Upper lobe of left lung (tissue), 4 donors: ENCODE measurements around the gene LTA4H.

Source experiments
- EP300 ChIP-seq, 4 donors: sonication (generic); formaldehyde crosslinking; IDR thresholded peaks; one replicate each; pipeline ENCODE4 v1.5.1; 2017; ENCODE audit warnings: antibody characterized with exemption in 4 of 4, control low read depth in 2 of 4
- TF ChIP-seq, protein P1 (sequence below), 6 experiments: fragments of 450-650 bp in 4 of 6; fragments of 200-600 bp in 2 of 6; sonication (generic) in 2 of 6; IDR thresholded peaks; one replicate each; pipeline ENCODE4 v1.5.1; 2016 to 2019; ENCODE audit warnings: antibody characterized with exemption in 6 of 6

DNA sequence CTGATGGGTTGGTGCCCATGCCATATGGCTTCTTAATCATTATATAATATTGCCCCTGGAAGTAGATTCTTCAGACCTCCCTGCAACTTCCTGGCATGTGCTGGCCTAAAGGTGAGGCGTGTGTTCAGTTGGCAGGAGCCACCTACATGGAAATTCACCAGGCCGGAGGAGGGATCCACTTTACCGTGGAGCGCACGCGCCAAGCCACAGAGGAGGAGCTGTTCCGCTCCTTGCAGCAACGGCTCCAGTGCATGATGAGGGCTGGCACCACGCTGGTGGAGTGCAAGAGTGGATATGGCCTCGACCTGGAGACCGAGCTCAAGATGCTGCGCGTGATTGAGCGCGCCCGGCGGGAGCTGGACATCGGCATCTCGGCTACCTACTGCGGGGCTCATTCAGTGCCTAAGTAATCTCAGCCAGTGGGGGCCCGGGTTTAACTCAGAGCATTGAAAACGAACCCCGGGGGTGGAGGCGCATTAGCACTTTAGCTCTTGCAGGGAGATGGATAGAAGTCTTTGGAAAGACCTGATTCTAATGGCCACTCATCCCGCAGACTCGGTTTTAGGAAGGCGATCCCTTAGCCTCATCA is 78.7 kb downstream of the LTA4H start:
- TF ChIP-seq, protein P1, sequence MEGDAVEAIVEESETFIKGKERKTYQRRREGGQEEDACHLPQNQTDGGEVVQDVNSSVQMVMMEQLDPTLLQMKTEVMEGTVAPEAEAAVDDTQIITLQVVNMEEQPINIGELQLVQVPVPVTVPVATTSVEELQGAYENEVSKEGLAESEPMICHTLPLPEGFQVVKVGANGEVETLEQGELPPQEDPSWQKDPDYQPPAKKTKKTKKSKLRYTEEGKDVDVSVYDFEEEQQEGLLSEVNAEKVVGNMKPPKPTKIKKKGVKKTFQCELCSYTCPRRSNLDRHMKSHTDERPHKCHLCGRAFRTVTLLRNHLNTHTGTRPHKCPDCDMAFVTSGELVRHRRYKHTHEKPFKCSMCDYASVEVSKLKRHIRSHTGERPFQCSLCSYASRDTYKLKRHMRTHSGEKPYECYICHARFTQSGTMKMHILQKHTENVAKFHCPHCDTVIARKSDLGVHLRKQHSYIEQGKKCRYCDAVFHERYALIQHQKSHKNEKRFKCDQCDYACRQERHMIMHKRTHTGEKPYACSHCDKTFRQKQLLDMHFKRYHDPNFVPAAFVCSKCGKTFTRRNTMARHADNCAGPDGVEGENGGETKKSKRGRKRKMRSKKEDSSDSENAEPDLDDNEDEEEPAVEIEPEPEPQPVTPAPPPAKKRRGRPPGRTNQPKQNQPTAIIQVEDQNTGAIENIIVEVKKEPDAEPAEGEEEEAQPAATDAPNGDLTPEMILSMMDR (IDR thresholded peaks at IDR 0.05) = no peak
- TF ChIP-seq EP300 (IDR thresholded peaks at IDR 0.05) = no peak
